Neural progenitor cell (in vitro differentiated cells): ENCODE data around the gene CFDP1. TPM values are rescaled to one million over a fixed set of nuclear protein-coding genes. Genes with fewer than 3 reads are reported as not detected.
A peak's percentile ranks its signal among the peaks of the same experiment; 100 is the strongest.
"Not testable (repeated sequence)": the region's sequence is repeated elsewhere in the genome, so short reads cannot be mapped to it uniquely, and the experiment has no call there.

Source experiments
- DNase-seq: peaks from one replicate; pipeline ENCODE4 v3.0.0-alpha.2; 2016; ENCODE audit warnings: low spot score
- H2AFZ ChIP-seq: fragments of 200-600 bp; sonication (generic); replicated peaks from 2 replicates; pipeline ENCODE4 v1.6.1; 2016; ENCODE audit warnings: antibody characterized with exemption
- H3F3A ChIP-seq: fragments of 200-600 bp; sonication (generic); 2 replicates; pipeline ENCODE4 v1.6.1; 2016; ENCODE audit warnings: antibody characterized with exemption, low read depth
- H3K27ac ChIP-seq: fragments of 200-600 bp; sonication (generic); 2 replicates; pipeline ENCODE4 v1.5.1; 2016; ENCODE audit warnings: mild to moderate bottlenecking
- H3K27me3 ChIP-seq: fragments of 200-600 bp; sonication (generic); 2 replicates; pipeline ENCODE4 v1.6.1; 2016; ENCODE audit warnings: mild to moderate bottlenecking, moderate library complexity
- H3K36me3 ChIP-seq: fragments of 200-600 bp; sonication (generic); 2 replicates; pipeline ENCODE4 v1.5.1; 2016
- H3K4me1 ChIP-seq: fragments of 200-600 bp; sonication (generic); 2 replicates; pipeline ENCODE4 v1.6.1; 2016; ENCODE audit warnings: mixed run types
- H3K4me2 ChIP-seq: fragments of 200-600 bp; sonication (generic); 2 replicates; pipeline ENCODE4 v1.6.1; 2016
- H3K4me3 ChIP-seq: fragments of 200-600 bp; sonication (generic); 2 replicates; pipeline ENCODE4 v1.5.1; 2016
- H3K79me2 ChIP-seq: fragments of 200-600 bp; sonication (generic); 2 replicates; pipeline ENCODE4 v1.6.1; 2016; ENCODE audit warnings: low read depth
- H3K9ac ChIP-seq: fragments of 200-600 bp; sonication (generic); 2 replicates; pipeline ENCODE4 v1.6.1; 2016
- H3K9me3 ChIP-seq: fragments of 200-600 bp; sonication (generic); 2 replicates; pipeline ENCODE4 v1.5.1; 2016; ENCODE audit warnings: low read depth
- H4K20me1 ChIP-seq: fragments of 200-600 bp; sonication (generic); 2 replicates; pipeline ENCODE4 v1.6.1; 2016; ENCODE audit warnings: low read depth
- H3K27ac Mint-ChIP-seq: 3 replicates; pipeline ENCODE4 v1.8.0; 2021; ENCODE audit warnings: mixed read lengths
- H3K27me3 Mint-ChIP-seq: 2 replicates; pipeline ENCODE4 v1.8.0; 2022; ENCODE audit warnings: low read depth, mild to moderate bottlenecking, inconsistent platforms, moderate library complexity, mixed read lengths; ENCODE audit not compliant: insufficient read depth
- H3K36me3 Mint-ChIP-seq: 3 replicates; pipeline ENCODE4 v1.8.0; 2021; ENCODE audit warnings: mixed read lengths
- H3K4me1 Mint-ChIP-seq: 3 replicates; pipeline ENCODE4 v1.8.0; 2021; ENCODE audit warnings: mixed read lengths
- H3K4me3 Mint-ChIP-seq: 3 replicates; pipeline ENCODE4 v1.8.0; 2021; ENCODE audit warnings: mild to moderate bottlenecking, moderate library complexity, mixed read lengths
- H3K9me3 Mint-ChIP-seq: 3 replicates; pipeline ENCODE4 v1.8.0; 2020; ENCODE audit warnings: mixed read lengths
- CTCF ChIP-seq: fragments of 200-600 bp; sonication (generic); IDR thresholded peaks from 2 replicates; pipeline ENCODE4 v1.5.1; 2017; ENCODE audit warnings: antibody characterized with exemption, mild to moderate bottlenecking
- EZH2 ChIP-seq: fragments of 200-600 bp; sonication (generic); IDR thresholded peaks from 2 replicates; pipeline ENCODE4 v1.6.1; 2017; ENCODE audit warnings: antibody characterized with exemption, mild to moderate bottlenecking, moderate library complexity
- EZH2phosphoT487 ChIP-seq: fragments of 200-600 bp; sonication (generic); IDR thresholded peaks from 2 replicates; pipeline ENCODE4 v1.6.1; 2017; ENCODE audit warnings: antibody characterized with exemption
- total RNA-seq: library from RNA; depleted of rRNA; stranded (reverse); fragments of >200 nt; gene quantifications from 2 replicates; pipeline ENCODE4 v1.2.3, GENCODE V29; 2015; ENCODE audit warnings: low replicate concordance

The CFDP1 gene
- total RNA-seq, 1 donor from 2014 or later: 159 TPM

- no peak for DNase-seq
- peaks cover 14% of the 10 kb centered on the region for H3K4me1 Mint-ChIP-seq
- no peak for TF ChIP-seq EZH2
- no peak for TF ChIP-seq CTCF
- no peak for TF ChIP-seq EZH2phosphoT487
- peaks cover 6% of the 10 kb centered on the region for H4K20me1 ChIP-seq
- no peaks in the 10 kb centered on the region for H3K79me2 ChIP-seq
- H3K27me3 Mint-ChIP-seq: peaks cover 4% of the 10 kb centered on the region
- no peak overlapping the region for H2AFZ ChIP-seq
- no peak overlapping the region for H3K9ac ChIP-seq
- H3K9me3 ChIP-seq: no peaks in the 10 kb centered on the region
- H3K4me1 ChIP-seq: peaks cover 9% of the 10 kb centered on the region
- no peak overlapping the region for H3K27ac Mint-ChIP-seq
- peaks cover 18% of the 10 kb centered on the region for H3K36me3 Mint-ChIP-seq
- H3K27me3 ChIP-seq: no peaks in the 10 kb centered on the region
- no peak overlapping the region for H3K4me2 ChIP-seq
- no peaks in the 10 kb centered on the region for H3K36me3 ChIP-seq
- no peaks in the 10 kb centered on the region for H3F3A ChIP-seq
- H3K9me3 Mint-ChIP-seq: peaks cover 5% of the 10 kb centered on the region
- no peak overlapping the region for H3K4me3 Mint-ChIP-seq
- H3K27ac ChIP-seq: no peak overlapping the region
- no peak overlapping the region for H3K4me3 ChIP-seq
Observed at GRCh38 chr16:75286389-75286788, 146.9 kb downstream of the CFDP1 start.

GRCh38 chr16:75282466-75283281 is 150.6 kb downstream of the CFDP1 start:
- Histone ChIP-seq H2AFZ (no peak overlapping the region), H3K4me3 (no peak overlapping the region), H3K36me3 (no peaks in the 10 kb centered on the region), H3K9ac (no peak overlapping the region), H4K20me1 (peaks cover 4% of the 10 kb centered on the region), H3K9me3 (no peaks in the 10 kb centered on the region), H3F3A (no peaks in the 10 kb centered on the region), H3K4me1 (peaks cover 6% of the 10 kb centered on the region), H3K4me2 (no peak overlapping the region), H3K27me3 (no peaks in the 10 kb centered on the region), H3K79me2 (no peaks in the 10 kb centered on the region), H3K27ac (no peak overlapping the region)
- TF ChIP-seq EZH2phosphoT487 (no peak), CTCF (no peak), EZH2 (no peak)
- Mint-ChIP-seq H3K27me3 (no peaks in the 10 kb centered on the region), H3K27ac (peak overlapping the region; percentile 57), H3K4me3 (no peak overlapping the region), H3K36me3 (peaks cover 13% of the 10 kb centered on the region), H3K9me3 (peaks cover 5% of the 10 kb centered on the region), H3K4me1 (peaks cover 12% of the 10 kb centered on the region)
- no peak for DNase-seq

- Mint-ChIP-seq H3K9me3 (peaks cover 5% of the 10 kb centered on the region), H3K27me3 (no peaks in the 10 kb centered on the region), H3K27ac (peak overlapping the region; percentile 57), H3K4me3 (no peak overlapping the region), H3K36me3 (peaks cover 13% of the 10 kb centered on the region), H3K4me1 (peaks cover 8% of the 10 kb centered on the region)
- Histone ChIP-seq H3K27ac (no peak overlapping the region), H3K27me3 (no peaks in the 10 kb centered on the region), H3F3A (no peaks in the 10 kb centered on the region), H3K4me2 (no peak overlapping the region), H3K36me3 (no peaks in the 10 kb centered on the region), H3K9me3 (no peaks in the 10 kb centered on the region), H3K4me3 (no peak overlapping the region), H3K9ac (no peak overlapping the region), H2AFZ (no peak overlapping the region), H3K79me2 (no peaks in the 10 kb centered on the region), H4K20me1 (peaks cover 4% of the 10 kb centered on the region), H3K4me1 (no peaks in the 10 kb centered on the region)
- no peak for TF ChIP-seq CTCF
- TF ChIP-seq EZH2phosphoT487: no peak
- TF ChIP-seq EZH2: no peak
- DNase-seq: no peak
Observed at GRCh38 chr16:75281826-75282225, 151.5 kb downstream of the CFDP1 start.

GRCh38 chr16:75281009-75281408 is 152.3 kb downstream of the CFDP1 start:
- DNase-seq, H3K4me3 Mint-ChIP-seq, H3K79me2 ChIP-seq, H2AFZ ChIP-seq, H3K27me3 Mint-ChIP-seq, H3K36me3 Mint-ChIP-seq, H3K9me3 Mint-ChIP-seq, H3K36me3 ChIP-seq, H3K27ac ChIP-seq, H3K4me3 ChIP-seq, H3K4me1 Mint-ChIP-seq, H3K9ac ChIP-seq, H3K27me3 ChIP-seq, H4K20me1 ChIP-seq, H3F3A ChIP-seq, H3K27ac Mint-ChIP-seq, H3K9me3 ChIP-seq, H3K4me1 ChIP-seq, H3K4me2 ChIP-seq: not testable (repeated sequence)
